GM12865 (cell line): ENCODE data around the gene DENND1A.

Source experiments
- DNase-seq: peaks from one replicate; pipeline ENCODE4 v3.0.0; 2010; ENCODE audit warnings: low read depth
- H3K4me3 ChIP-seq: 2 replicates; pipeline ENCODE4 v1.5.1; 2011; ENCODE audit warnings: mild to moderate bottlenecking, low read depth, low read length, control low read depth
- TF ChIP-seq, protein P1 (sequence below): IDR thresholded peaks from 2 replicates; pipeline ENCODE4 v1.5.1; 2011; ENCODE audit warnings: low read length, control low read depth, low read depth, inconsistent platforms; ENCODE audit not compliant: insufficient read depth; ENCODE audit errors: missing control alignments

Gene DENND1A

DNA sequence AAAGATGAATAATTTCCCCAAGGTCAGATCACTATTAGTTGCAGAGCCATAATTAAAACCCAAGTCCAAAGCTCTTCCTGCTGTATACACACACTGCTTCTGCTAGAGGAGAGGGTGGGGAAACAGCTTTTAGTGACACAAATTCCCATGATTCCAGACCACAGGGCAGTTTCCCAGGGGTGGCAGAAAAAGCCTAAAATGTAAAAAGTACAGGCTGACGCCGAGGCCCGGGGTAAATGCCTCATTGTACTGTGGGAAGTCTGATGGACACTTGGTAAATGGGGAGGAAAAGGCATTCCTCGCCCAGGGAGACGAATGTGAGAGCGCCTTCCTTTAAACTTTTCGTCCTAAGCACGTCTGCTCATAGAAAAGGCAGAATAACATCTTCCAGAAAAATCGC, 65.7 kb downstream of the DENND1A start:
- DNase-seq, result no peak
- TF ChIP-seq, protein P1, sequence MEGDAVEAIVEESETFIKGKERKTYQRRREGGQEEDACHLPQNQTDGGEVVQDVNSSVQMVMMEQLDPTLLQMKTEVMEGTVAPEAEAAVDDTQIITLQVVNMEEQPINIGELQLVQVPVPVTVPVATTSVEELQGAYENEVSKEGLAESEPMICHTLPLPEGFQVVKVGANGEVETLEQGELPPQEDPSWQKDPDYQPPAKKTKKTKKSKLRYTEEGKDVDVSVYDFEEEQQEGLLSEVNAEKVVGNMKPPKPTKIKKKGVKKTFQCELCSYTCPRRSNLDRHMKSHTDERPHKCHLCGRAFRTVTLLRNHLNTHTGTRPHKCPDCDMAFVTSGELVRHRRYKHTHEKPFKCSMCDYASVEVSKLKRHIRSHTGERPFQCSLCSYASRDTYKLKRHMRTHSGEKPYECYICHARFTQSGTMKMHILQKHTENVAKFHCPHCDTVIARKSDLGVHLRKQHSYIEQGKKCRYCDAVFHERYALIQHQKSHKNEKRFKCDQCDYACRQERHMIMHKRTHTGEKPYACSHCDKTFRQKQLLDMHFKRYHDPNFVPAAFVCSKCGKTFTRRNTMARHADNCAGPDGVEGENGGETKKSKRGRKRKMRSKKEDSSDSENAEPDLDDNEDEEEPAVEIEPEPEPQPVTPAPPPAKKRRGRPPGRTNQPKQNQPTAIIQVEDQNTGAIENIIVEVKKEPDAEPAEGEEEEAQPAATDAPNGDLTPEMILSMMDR, result no peak
- no peak overlapping the region for H3K4me3 ChIP-seq

DNA sequence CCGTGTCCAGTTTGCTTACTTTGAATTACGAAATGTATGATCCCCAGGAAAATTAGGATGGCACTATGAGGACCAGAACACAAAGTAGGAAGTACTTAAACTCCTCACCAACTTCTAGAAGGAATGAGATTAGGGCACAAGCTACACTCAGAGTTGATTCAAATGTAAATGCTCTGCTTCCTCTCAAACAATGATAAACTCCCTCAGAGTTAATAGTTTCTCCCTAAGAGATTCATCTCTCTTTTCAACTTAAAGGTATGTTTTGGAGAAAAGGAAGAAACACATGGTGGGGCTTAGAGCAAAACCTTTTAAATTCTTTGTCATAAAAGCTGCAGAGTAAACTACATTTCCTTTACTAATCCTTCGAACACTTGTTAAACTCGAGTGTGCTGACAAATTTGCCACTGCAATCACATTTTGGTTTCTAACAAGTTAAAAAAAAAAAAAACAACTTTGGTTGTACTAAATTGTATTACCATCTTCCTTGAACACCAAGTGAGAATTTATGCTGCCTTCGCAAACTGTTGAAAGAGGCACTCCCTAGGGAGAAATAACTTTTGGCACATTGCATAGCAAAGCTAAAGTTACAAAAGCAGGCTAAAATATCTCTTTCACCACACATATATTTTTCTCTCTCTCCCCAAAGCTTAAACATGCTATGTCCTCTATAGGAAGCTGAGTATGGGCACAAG, 66.6 kb downstream of the DENND1A start:
- DNase-seq, result no peak
- no peak overlapping the region for H3K4me3 ChIP-seq
- TF ChIP-seq, protein P1, result no peak

DNA sequence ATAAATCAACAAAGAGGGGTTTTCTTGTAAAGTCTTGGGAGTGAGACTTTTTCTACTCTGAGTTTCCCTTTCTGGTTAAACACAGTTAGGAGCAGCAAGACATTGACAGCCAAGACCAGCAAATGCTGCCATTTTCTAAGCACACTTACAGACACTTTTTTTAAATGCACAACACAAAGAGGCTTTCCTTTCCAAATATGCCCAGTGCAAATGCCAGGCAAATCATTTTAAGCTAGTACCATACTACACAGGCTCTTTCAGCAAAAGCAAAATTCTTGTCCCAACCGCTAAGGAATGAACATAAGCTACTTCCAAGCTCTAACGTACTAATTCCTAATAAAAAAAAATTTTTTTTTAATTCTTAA, 68.2 kb downstream of the DENND1A start:
- TF ChIP-seq, protein P1, result no peak
- DNase-seq, result no peak
- no peak overlapping the region for H3K4me3 ChIP-seq

DNA sequence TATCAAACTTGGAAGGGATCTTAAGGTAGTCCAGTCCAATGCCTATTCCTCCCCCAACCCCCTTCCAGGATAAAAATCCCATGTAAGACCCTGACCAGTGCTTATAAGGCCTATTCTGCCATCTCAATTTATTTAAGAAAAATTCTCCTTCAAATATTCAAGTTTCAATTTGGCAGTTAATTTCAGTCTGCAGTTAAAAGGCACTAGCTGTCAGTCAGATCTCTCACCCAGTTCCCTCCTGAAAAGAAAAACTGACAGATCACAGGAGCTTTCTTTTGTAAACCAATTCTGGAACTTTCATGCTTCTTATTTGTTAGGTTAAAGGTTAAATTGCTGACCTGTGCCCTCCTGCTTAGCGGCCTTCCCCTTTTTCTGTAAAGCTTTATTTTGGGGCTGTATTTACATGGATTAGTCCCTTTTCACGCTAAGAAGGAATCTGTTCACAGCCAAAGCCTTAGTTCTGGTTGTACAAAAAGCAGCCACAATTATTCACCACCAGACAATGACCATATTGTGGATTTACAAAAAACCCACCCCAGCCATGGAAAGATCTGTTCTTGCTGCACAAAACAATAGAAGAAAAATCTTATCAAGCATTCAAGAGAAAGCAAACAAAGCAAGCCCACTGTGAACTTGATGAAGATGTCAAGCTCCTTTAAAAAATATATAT, 68.7 kb downstream of the DENND1A start:
- H3K4me3 ChIP-seq, result no peak overlapping the region
- TF ChIP-seq, protein P1, result no peak
- no peak for DNase-seq

DNA sequence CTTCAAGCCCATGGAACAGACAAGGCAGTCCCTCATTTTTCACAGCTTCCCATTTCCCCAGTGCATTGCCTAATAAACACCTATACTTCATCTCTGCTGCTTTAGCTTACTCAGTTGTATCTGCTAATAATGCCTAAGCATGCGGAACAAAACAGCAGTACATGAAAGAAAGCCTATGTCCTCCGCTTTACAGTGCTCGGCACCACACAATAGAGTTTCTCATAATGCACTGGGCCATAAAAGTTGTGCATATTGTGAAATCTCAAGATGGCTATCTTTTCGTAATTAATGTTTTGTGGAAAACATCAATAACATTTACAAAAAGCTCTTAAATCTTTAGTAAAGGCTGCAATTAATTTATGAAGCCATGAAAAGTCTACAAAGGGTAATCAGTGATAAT, 69.3 kb downstream of the DENND1A start:
- H3K4me3 ChIP-seq, result no peak overlapping the region
- TF ChIP-seq, protein P1, result no peak
- no peak for DNase-seq

DNA sequence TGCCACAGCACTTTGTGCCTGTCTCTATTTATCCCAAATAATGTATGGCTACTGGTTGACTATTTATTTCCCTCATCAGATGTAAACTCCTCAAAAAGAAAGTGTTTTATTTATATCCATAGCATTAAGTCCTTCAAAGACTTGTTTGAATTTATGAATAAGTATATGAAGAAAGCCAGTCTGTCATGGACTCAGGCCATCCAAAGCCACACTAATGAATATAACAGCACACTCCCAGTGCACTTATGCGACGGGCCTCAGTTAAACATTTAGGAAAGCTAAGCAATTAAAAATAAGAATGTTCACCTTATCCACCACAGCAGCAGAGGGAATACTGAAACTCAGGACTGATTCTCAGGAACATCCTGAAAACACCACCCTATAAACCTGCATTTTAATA, 77.5 kb downstream of the DENND1A start:
- DNase-seq, result no peak
- TF ChIP-seq, protein P1, result no peak

More for the DNA sequence above, 77.5 kb downstream of the DENND1A start:
- H3K4me3 ChIP-seq, result no peak overlapping the region
